ENCODE measurements around the gene JAKMIP1. TPM values are rescaled to one million over a fixed set of nuclear protein-coding genes. Genes with fewer than 3 reads are reported as not detected.

The JAKMIP1 gene
- total RNA-seq, 1 experiment from 2014 or later = not detected

GRCh38 chr4:5999830-6000365 lies 200.5 kb downstream of the JAKMIP1 start:
- POLR2A ChIA-PET = no interaction called here
- no peak for ATAC-seq
- CTCF ChIA-PET = interaction anchor here (0.7 to 3.8 kb wide), 5 partner anchors 9 to 331 kb away, joined by 3 to 45 read pairs (median 3); no protein-coding TSS in a partner anchor
- Histone ChIP-seq H3K4me3 (replicated peaks in 1 of 2; ENCODE audit: low read depth in 1 of 2, low read length in 2 of 2) (no peak overlapping the region), H4K20me1 (ENCODE audit: insufficient read depth) (no peaks in the 10 kb centered on the region), H3K9me2 (ENCODE audit: insufficient read depth) (no peaks in the 10 kb centered on the region), H3K27ac (ENCODE audit: low read depth, low read length) (no peak overlapping the region), H3K79me2 (ENCODE audit: insufficient read depth, low read length) (no peaks in the 10 kb centered on the region), H3K9ac (ENCODE audit: low read length) (no peak overlapping the region), H3K36me3 (ENCODE audit: control insufficient read depth in 1 of 2, insufficient read depth in 2 of 2, low read length in 2 of 2) (no peaks in the 10 kb centered on the region), H3K27me3 (ENCODE audit: insufficient read depth, low read length) (peaks cover 41% of the 10 kb centered on the region), H2AFZ (ENCODE audit: low read depth, low read length, poor library complexity, severe bottlenecking) (no peak overlapping the region), H3K4me1 (ENCODE audit: control insufficient read depth in 1 of 2, insufficient read depth in 2 of 2, low read length in 2 of 2) (0 out of 4 replicates have a peak, but pooled peaks cover 0 to 2% of the 10 kb centered on the region in 2 experiments), H3K9me3 (ENCODE audit: control insufficient read depth in 1 of 2, insufficient read depth in 1 of 2, low read depth in 1 of 2, low read length in 2 of 2) (no peaks in the 10 kb centered on the region; a peak in 1 of 4 replicates), H3K4me2 (ENCODE audit: low read length) (no peak overlapping the region)
- intact Hi-C loops (cut with micrococcal nuclease) = no loop called here
- no peak for TF ChIP-seq ELF1 (IDR thresholded peaks at IDR 0.05; ENCODE audit: borderline replicate concordance, low read depth)
- TF ChIP-seq POLR2A (IDR thresholded peaks at IDR 0.05; ENCODE audit: borderline replicate concordance, extremely low read depth, insufficient read depth, insufficient read length) = no peak
- no peak for TF ChIP-seq FOSL1 (IDR thresholded peaks at IDR 0.05; ENCODE audit: low read depth)
- no peak for TF ChIP-seq CTCF (IDR thresholded peaks at IDR 0.05 in 2 of 3, conservative IDR thresholded peaks at IDR 0.05 in 1 of 3; ENCODE audit: borderline replicate concordance in 1 of 3, insufficient read depth in 1 of 3, low read depth in 2 of 3, low read length in 2 of 3)
- no peak for TF ChIP-seq CEBPB (IDR thresholded peaks at IDR 0.05; ENCODE audit: low read depth)
- no peak for TF ChIP-seq POLR2AphosphoS5 (IDR thresholded peaks at IDR 0.05; ENCODE audit: low read depth, low read length)
- TF ChIP-seq EZH2 (IDR thresholded peaks at IDR 0.05) = no peak
- no peak for TF ChIP-seq RAD21 (IDR thresholded peaks at IDR 0.05; ENCODE audit: low read depth)
- no peak for TF ChIP-seq ZNF274 (IDR thresholded peaks at IDR 0.05; ENCODE audit: low read depth, low read length)
- TF ChIP-seq ATF3 (IDR thresholded peaks at IDR 0.05) = no peak
- TF ChIP-seq YY1 (IDR thresholded peaks at IDR 0.05; ENCODE audit: extremely low read depth, insufficient replicate concordance, low read depth, low read length) = no peak
- no peak for TF ChIP-seq EGR1 (IDR thresholded peaks at IDR 0.05; ENCODE audit: low read depth)
- TF ChIP-seq JUND (IDR thresholded peaks at IDR 0.05) = no peak
- TF ChIP-seq MAX (IDR thresholded peaks at IDR 0.05) = no peak
- no TSS peak for BruUV-seq (replicated peaks)
- RAD21 ChIA-PET (ENCODE audit: low non-redundant PET in 1 of 2, low total read pairs in 2 of 2, uncharacterized antibody in 2 of 2, unreplicated experiment in 2 of 2) = no interaction called here
- no peak for DNase-seq (ENCODE audit: low read depth, low spot score)
